Measurements from ENCODE around the gene NOS3.

NOS3 gene

DNA sequence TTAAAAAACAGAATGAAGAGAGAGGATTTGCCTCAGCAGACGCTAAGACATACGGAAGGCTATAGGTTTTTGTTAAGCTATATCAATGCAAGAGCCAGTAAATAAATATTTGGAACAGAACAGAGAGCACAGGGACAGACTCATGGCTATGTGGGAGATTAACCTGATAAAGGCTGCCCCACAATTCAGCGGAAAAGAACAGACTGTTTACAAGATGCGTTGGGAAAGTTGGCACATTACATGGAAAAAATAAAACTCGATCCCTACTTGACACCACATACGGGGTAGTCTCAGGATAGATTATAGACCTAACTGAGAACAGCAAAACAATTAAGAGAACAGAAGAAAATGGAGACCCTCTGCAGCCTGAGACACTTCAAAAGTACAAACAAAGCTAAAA is 23.5 kb upstream of the NOS3 start:
- no peaks in the 10 kb centered on the region for H3K36me3 ChIP-seq (ENCODE audit: control insufficient read depth in 2 of 2, insufficient read depth in 1 of 2, low read length in 2 of 2)
- H3K4me1 ChIP-seq (ENCODE audit: control insufficient read depth, insufficient read depth, low read length) = no peaks in the 10 kb centered on the region
- no peaks in the 10 kb centered on the region for H3K9me3 ChIP-seq (ENCODE audit: control insufficient read depth, insufficient read depth, low read depth, low read length)
- TF ChIP-seq SP3 (tag by site-specific recombination; IDR thresholded peaks at IDR 0.05) (no peak), ZNF335 (tag by site-specific recombination; conservative IDR thresholded peaks at IDR 0.05) (no peak), ZNF664 (tag by site-specific recombination; IDR thresholded peaks at IDR 0.05) (no peak), ZNF521 (tag by site-specific recombination; IDR thresholded peaks at IDR 0.05) (no peak), PATZ1 (tag by site-specific recombination; IDR thresholded peaks at IDR 0.05) (no peak), GLIS1 (tag by site-specific recombination; IDR thresholded peaks at IDR 0.05) (no peak), ZNF768 (tag by site-specific recombination; IDR thresholded peaks at IDR 0.05) (no peak), ZNF169 (tag by site-specific recombination; IDR thresholded peaks at IDR 0.05) (no peak), ZNF433 (tag by site-specific recombination; IDR thresholded peaks at IDR 0.05; ENCODE audit: low read depth) (no peak), EGR2 (tag by site-specific recombination; IDR thresholded peaks at IDR 0.05; ENCODE audit: low read depth) (no peak), ZNF777 (tag by site-specific recombination; IDR thresholded peaks at IDR 0.05; ENCODE audit: borderline replicate concordance) (no peak), ZBTB10 (tag by site-specific recombination; IDR thresholded peaks at IDR 0.05) (no peak), ZNF792 (tag by site-specific recombination; IDR thresholded peaks at IDR 0.05) (no peak), ZNF133 (tag by site-specific recombination; IDR thresholded peaks at IDR 0.05) (no peak), ZNF239 (tag by site-specific recombination; IDR thresholded peaks at IDR 0.05) (no peak), ZNF704 (tag by site-specific recombination; IDR thresholded peaks at IDR 0.05) (no peak), ZNF274 (IDR thresholded peaks at IDR 0.05; ENCODE audit: low read length) (no peak), ZNF274 (tag by site-specific recombination; IDR thresholded peaks at IDR 0.05; ENCODE audit: borderline replicate concordance) (no peak), ZBTB8A (tag by site-specific recombination; IDR thresholded peaks at IDR 0.05) (no peak)
- TF ChIP-seq, protein P1, sequence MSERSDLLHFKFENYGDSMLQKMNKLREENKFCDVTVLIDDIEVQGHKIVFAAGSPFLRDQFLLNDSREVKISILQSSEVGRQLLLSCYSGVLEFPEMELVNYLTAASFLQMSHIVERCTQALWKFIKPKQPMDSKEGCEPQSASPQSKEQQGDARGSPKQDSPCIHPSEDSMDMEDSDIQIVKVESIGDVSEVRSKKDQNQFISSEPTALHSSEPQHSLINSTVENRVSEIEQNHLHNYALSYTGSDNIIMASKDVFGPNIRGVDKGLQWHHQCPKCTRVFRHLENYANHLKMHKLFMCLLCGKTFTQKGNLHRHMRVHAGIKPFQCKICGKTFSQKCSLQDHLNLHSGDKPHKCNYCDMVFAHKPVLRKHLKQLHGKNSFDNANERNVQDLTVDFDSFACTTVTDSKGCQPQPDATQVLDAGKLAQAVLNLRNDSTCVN (tag by site-specific recombination; optimal IDR thresholded peaks at IDR 0.05) = no peak
- TF ChIP-seq, protein P2, sequence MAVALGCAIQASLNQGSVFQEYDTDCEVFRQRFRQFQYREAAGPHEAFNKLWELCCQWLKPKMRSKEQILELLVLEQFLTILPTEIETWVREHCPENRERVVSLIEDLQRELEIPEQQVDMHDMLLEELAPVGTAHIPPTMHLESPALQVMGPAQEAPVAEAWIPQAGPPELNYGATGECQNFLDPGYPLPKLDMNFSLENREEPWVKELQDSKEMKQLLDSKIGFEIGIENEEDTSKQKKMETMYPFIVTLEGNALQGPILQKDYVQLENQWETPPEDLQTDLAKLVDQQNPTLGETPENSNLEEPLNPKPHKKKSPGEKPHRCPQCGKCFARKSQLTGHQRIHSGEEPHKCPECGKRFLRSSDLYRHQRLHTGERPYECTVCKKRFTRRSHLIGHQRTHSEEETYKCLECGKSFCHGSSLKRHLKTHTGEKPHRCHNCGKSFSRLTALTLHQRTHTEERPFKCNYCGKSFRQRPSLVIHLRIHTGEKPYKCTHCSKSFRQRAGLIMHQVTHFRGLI (tag by site-specific recombination; IDR thresholded peaks at IDR 0.05) = no peak
- CTCF ChIA-PET = interaction anchor here (0.6 to 11.1 kb wide), 7 partner anchors 8 to 609 kb away, joined by 3 to 124 read pairs (median 3); partner anchors contain the start of genes ATG9B and NOS3
- H3K4me3 ChIP-seq (ENCODE audit: low read depth, low read length) = no peak overlapping the region
- H3K27ac ChIP-seq (ENCODE audit: extremely low read depth, low read depth, low read length) = no peak overlapping the region
- POLR2A ChIA-PET = no interaction called here

Data from HEK293 (cell line).